Raji (cell line): Measurements from ENCODE around the gene CHKA.

Source experiments
- POLR2A ChIP-seq: IDR thresholded peaks from 2 replicates; pipeline ENCODE4 v1.6.1; 2011; ENCODE audit warnings: low read depth, low read length, control low read depth; ENCODE audit not compliant: insufficient read depth

CHKA gene

GRCh38 chr11:68027667-68028066, 93.5 kb downstream of the CHKA start:
- TF ChIP-seq POLR2A, result no peak; the same call in 1 of the 2 replicates

GRCh38 chr11:68026391-68027105, 94.6 kb downstream of the CHKA start:
- no peak for TF ChIP-seq POLR2A

- no peak for TF ChIP-seq POLR2A
Observed at GRCh38 chr11:68025047-68025446, 96.1 kb downstream of the CHKA start.

- no peak for TF ChIP-seq POLR2A
Observed at GRCh38 chr11:68024508-68024907, 96.7 kb downstream of the CHKA start.

GRCh38 chr11:68022531-68022930, 98.7 kb downstream of the CHKA start:
- 0 out of 2 replicates have a peak, but pooled peaks have one; percentile 16 for TF ChIP-seq POLR2A

- no peak for TF ChIP-seq POLR2A
Observed at GRCh38 chr11:68021167-68021787, 99.9 kb downstream of the CHKA start.

GRCh38 chr11:68020575-68020974, 100.6 kb downstream of the CHKA start:
- TF ChIP-seq POLR2A, result 0 out of 2 replicates have a peak, but pooled peaks have one; percentile 5

- no peak for TF ChIP-seq POLR2A
Observed at GRCh38 chr11:68019486-68019885, 101.7 kb downstream of the CHKA start.

GRCh38 chr11:68018730-68019190, 102.4 kb downstream of the CHKA start:
- no peak for TF ChIP-seq POLR2A

- no peak for TF ChIP-seq POLR2A
Observed at GRCh38 chr11:68017980-68018729, 103.0 kb downstream of the CHKA start.

- no peak for TF ChIP-seq POLR2A
Observed at GRCh38 chr11:68016904-68017817, 104.0 kb downstream of the CHKA start.

GRCh38 chr11:68016161-68016903, 104.9 kb downstream of the CHKA start:
- no peak for TF ChIP-seq POLR2A

GRCh38 chr11:68015467-68015866, 105.7 kb downstream of the CHKA start:
- TF ChIP-seq POLR2A, result no peak

- no peak for TF ChIP-seq POLR2A
Observed at GRCh38 chr11:68014947-68015447, 106.2 kb downstream of the CHKA start.

GRCh38 chr11:68014157-68014946, 106.8 kb downstream of the CHKA start:
- no peak for TF ChIP-seq POLR2A
